GM12801 (cell line): ENCODE results near the gene RPL10.

ENCODE experiments used
- CTCF ChIP-seq: IDR thresholded peaks from one replicate; pipeline ENCODE4 v1.5.1; 2011; ENCODE audit warnings: control low read depth; ENCODE audit not compliant: insufficient read length; ENCODE audit errors: extremely low read depth

RPL10 gene

GRCh38 chrX:154419688-154420401, 21.7 kb downstream of the RPL10 start:
- no peak for TF ChIP-seq CTCF

- TF ChIP-seq CTCF = no peak
Observed at GRCh38 chrX:154420402-154420756, 22.2 kb downstream of the RPL10 start.

GRCh38 chrX:154426916-154427770, 29.0 kb downstream of the RPL10 start:
- TF ChIP-seq CTCF = no peak

- TF ChIP-seq CTCF = no peak
Observed at GRCh38 chrX:154428176-154429171, 30.3 kb downstream of the RPL10 start, which contains the start of gene ATP6AP1. ATP6AP1 (plus strand) TSS chrX:154428677; CDS start chrX:154428693, 16 bp downstream.

GRCh38 chrX:154429711-154430110, 31.5 kb downstream of the RPL10 start:
- TF ChIP-seq CTCF = no peak

- TF ChIP-seq CTCF = no peak
Observed at GRCh38 chrX:154430479-154430878, 32.3 kb downstream of the RPL10 start.
